Caco-2 (cell line): ENCODE data around the gene USP24. TPM values are rescaled to one million over a fixed set of nuclear protein-coding genes. Genes with fewer than 3 reads are reported as not detected.

Source experiments
- BruUV-seq: library from RNA; stranded (reverse); fragments of 400-500 nt; replicated peaks from 2 replicates; lab custom pipeline; 2021; lab: Mats Ljungman, UMichigan
- CTCF ChIA-PET: fragments of 300-600 bp; sonication (Branson Sonifier 250); formaldehyde crosslinking; loops from one replicate; lab custom pipeline; 2022; ENCODE audit warnings: antibody characterized with exemption; lab: Charles Lee
- POLR2A ChIA-PET: fragments of 300-600 bp; sonication (Branson Sonifier 250); formaldehyde crosslinking; loops from one replicate; lab custom pipeline; 2022; ENCODE audit warnings: antibody characterized with exemption; lab: Charles Lee
- DNase-seq, 2 experiments: peaks; one replicate each; pipeline versions ENCODE4 v3.0.0 to v3.0.0-alpha.2; 2020 to 2022
- H3K27me3 ChIP-seq: replicated peaks from 2 replicates; pipeline ENCODE4 v1.6.0; 2011; ENCODE audit warnings: low read length; ENCODE audit not compliant: control insufficient read depth, insufficient read depth
- H3K36me3 ChIP-seq: 2 replicates; pipeline ENCODE4 v1.5.1; 2011; ENCODE audit warnings: low read length; ENCODE audit not compliant: control insufficient read depth, insufficient read depth
- H3K4me1 ChIP-seq: fragments of 250-450 bp; sonication (Bioruptor Pico); 2 replicates; pipeline ENCODE4 v1.5.1; 2020; ENCODE audit warnings: mild to moderate bottlenecking
- H3K4me3 ChIP-seq: 2 replicates; pipeline ENCODE4 v1.5.1; 2011; ENCODE audit warnings: low read depth, mild to moderate bottlenecking, control low read depth, low read length
- H3K9me3 ChIP-seq: fragments of 250-450 bp; sonication (Bioruptor Pico); 2 replicates; pipeline ENCODE4 v1.5.1; 2020; ENCODE audit warnings: mild to moderate bottlenecking, moderate library complexity
- H3K27ac Mint-ChIP-seq: one replicate; pipeline ENCODE4 v1.8.0; 2022; ENCODE audit warnings: mixed read lengths; ENCODE audit not compliant: unreplicated experiment
- H3K27me3 Mint-ChIP-seq: one replicate; pipeline ENCODE4 v1.8.0; 2022; ENCODE audit warnings: mixed read lengths; ENCODE audit not compliant: insufficient read depth, unreplicated experiment
- H3K36me3 Mint-ChIP-seq: one replicate; pipeline ENCODE4 v1.8.0; 2022; ENCODE audit warnings: mild to moderate bottlenecking, mixed read lengths; ENCODE audit not compliant: insufficient read depth, unreplicated experiment
- H3K4me1 Mint-ChIP-seq: one replicate; pipeline ENCODE4 v1.8.0; 2022; ENCODE audit warnings: low read depth, mixed read lengths; ENCODE audit not compliant: unreplicated experiment
- H3K4me3 Mint-ChIP-seq: one replicate; pipeline ENCODE4 v1.8.0; 2022; ENCODE audit warnings: mild to moderate bottlenecking, moderate library complexity, mixed read lengths; ENCODE audit not compliant: unreplicated experiment
- H3K9me3 Mint-ChIP-seq: one replicate; pipeline ENCODE4 v1.8.0; 2022; ENCODE audit warnings: mixed read lengths; ENCODE audit not compliant: unreplicated experiment
- intact Hi-C: fragments of 100-400 bp; cut with micrococcal nuclease; formaldehyde crosslinking; loops from one replicate; pipeline ENCODE4 v1.10.0; 2022; ENCODE audit not compliant: unreplicated experiment
- total RNA-seq: library from RNA; stranded (reverse); gene quantifications from 2 replicates; pipeline ENCODE4 v1.2.3, GENCODE V29; 2022
- TF ChIP-seq, protein P1 (sequence below), 2 experiments: fragments of 200-600 bp in 1 of 2; IDR thresholded peaks; 1 replicate in 1 of 2; 2 replicates in 1 of 2; pipeline versions ENCODE4 v1.5.1 to v1.8.0; 2011 to 2022; ENCODE audit warnings: antibody characterized with exemption in 1 of 2, control low read depth in 1 of 2, inconsistent platforms in 1 of 2, low read depth in 1 of 2, low read length in 1 of 2, mild to moderate bottlenecking in 1 of 2, moderate library complexity in 1 of 2; ENCODE audit not compliant: insufficient read depth in 1 of 2, severe bottlenecking in 1 of 2, unreplicated experiment in 1 of 2

Gene USP24
- total RNA-seq, 1 experiment from 2014 or later, result 34.7 TPM

DNA sequence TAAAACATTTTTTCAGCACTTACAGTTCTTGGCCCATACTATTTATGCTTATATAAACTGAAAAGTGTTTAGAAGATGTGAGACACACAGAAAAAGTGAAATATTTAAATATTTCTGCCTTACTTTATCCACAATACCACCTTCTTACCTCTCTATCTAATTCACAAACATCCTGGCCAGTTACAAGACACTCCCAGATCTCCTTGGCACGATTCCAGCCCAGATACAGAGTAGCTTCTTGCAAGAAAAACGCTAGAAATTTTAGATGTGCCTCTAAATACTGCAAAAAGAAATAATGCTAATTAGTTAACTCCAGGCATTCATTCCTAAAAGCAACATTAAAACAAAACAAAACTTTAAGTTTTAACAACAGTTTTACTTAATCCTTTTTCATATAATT is 68.4 kb downstream of the USP24 start:
- DNase-seq, result no peak
- Histone ChIP-seq H3K4me3 (no peak overlapping the region), H3K36me3 (no peaks in the 10 kb centered on the region), H3K4me1 (no peaks in the 10 kb centered on the region), H3K9me3 (no peaks in the 10 kb centered on the region), H3K27me3 (no peaks in the 10 kb centered on the region)
- ChIA-PET POLR2A (no interaction called here), CTCF (no interaction called here)
- BruUV-seq, result no TSS peak
- Mint-ChIP-seq H3K27ac (no peak overlapping the region), H3K4me3 (no peak overlapping the region), H3K9me3 (no peaks in the 10 kb centered on the region), H3K27me3 (no peaks in the 10 kb centered on the region), H3K36me3 (peaks cover 23% of the 10 kb centered on the region), H3K4me1 (no peaks in the 10 kb centered on the region)
- intact Hi-C loops, result no loop called here
- TF ChIP-seq, protein P1, sequence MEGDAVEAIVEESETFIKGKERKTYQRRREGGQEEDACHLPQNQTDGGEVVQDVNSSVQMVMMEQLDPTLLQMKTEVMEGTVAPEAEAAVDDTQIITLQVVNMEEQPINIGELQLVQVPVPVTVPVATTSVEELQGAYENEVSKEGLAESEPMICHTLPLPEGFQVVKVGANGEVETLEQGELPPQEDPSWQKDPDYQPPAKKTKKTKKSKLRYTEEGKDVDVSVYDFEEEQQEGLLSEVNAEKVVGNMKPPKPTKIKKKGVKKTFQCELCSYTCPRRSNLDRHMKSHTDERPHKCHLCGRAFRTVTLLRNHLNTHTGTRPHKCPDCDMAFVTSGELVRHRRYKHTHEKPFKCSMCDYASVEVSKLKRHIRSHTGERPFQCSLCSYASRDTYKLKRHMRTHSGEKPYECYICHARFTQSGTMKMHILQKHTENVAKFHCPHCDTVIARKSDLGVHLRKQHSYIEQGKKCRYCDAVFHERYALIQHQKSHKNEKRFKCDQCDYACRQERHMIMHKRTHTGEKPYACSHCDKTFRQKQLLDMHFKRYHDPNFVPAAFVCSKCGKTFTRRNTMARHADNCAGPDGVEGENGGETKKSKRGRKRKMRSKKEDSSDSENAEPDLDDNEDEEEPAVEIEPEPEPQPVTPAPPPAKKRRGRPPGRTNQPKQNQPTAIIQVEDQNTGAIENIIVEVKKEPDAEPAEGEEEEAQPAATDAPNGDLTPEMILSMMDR (IDR thresholded peaks at IDR 0.05; ENCODE audit: insufficient read depth in 1 of 2, low read depth in 1 of 2, low read length in 1 of 2, severe bottlenecking in 1 of 2, unreplicated experiment in 1 of 2), result no peak

DNA sequence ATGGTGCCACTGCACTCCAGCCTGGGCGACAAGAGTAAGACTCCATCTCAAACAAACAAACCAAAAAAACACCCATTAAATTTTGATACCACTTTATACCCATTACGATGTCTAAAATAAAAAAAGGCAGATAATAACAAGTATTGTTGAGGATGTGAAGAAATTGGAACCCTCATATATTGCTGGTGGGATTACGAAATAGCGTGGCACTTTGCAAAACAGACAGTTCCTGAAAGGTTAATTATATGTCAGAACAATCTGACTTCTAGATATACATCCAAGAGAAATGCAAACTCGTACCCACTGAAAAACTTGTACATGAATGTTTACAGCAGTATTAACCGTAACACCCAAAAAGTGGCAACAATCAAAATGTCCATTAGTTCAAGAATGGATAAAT is 70.3 kb downstream of the USP24 start:
- Mint-ChIP-seq H3K27me3 (no peaks in the 10 kb centered on the region), H3K4me3 (no peak overlapping the region), H3K36me3 (peaks cover 27% of the 10 kb centered on the region), H3K4me1 (no peaks in the 10 kb centered on the region), H3K9me3 (no peaks in the 10 kb centered on the region), H3K27ac (no peak overlapping the region)
- POLR2A ChIA-PET, result no interaction called here
- intact Hi-C loops, result no loop called here
- no TSS peak for BruUV-seq
- Histone ChIP-seq H3K27me3 (no peaks in the 10 kb centered on the region), H3K4me3 (no peak overlapping the region), H3K9me3 (no peaks in the 10 kb centered on the region), H3K4me1 (no peaks in the 10 kb centered on the region), H3K36me3 (no peaks in the 10 kb centered on the region)
- DNase-seq, result no peak
- TF ChIP-seq, protein P1 (IDR thresholded peaks at IDR 0.05; ENCODE audit: insufficient read depth in 1 of 2, low read depth in 1 of 2, low read length in 1 of 2, severe bottlenecking in 1 of 2, unreplicated experiment in 1 of 2), result no peak
- CTCF ChIA-PET, result no interaction called here

DNA sequence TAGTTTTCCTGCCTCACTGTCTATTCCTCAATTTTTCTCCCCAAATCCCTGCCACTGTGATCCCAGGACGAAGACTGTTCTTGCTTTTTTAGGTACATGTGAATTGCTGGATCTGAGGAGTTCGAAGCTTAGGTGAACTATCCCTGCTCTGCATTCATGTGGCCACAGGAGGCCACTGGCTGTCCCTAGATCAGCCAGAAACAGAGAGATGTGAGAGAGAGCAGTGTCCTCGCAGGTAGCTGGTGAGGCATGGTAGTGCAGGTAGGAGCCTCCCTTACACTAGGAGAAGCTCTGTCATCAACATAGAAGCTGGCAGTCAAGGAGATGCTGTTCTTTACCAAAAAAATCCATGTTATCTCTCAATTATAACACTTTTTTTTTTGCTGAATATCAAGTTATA is 71.5 kb downstream of the USP24 start:
- intact Hi-C loops, result no loop called here
- Histone ChIP-seq H3K9me3 (no peaks in the 10 kb centered on the region), H3K4me1 (no peaks in the 10 kb centered on the region), H3K27me3 (no peaks in the 10 kb centered on the region), H3K4me3 (no peak overlapping the region), H3K36me3 (no peaks in the 10 kb centered on the region)
- ChIA-PET POLR2A (no interaction called here), CTCF (interaction anchor here (0.6 to 1.6 kb wide), 9 partner anchors 10 to 555 kb away, joined by 3 to 20 read pairs (median 3); partner anchors contain the start of gene USP24)
- Mint-ChIP-seq H3K9me3 (no peaks in the 10 kb centered on the region), H3K36me3 (peaks cover 31% of the 10 kb centered on the region), H3K4me3 (no peak overlapping the region), H3K27ac (no peak overlapping the region), H3K27me3 (no peaks in the 10 kb centered on the region), H3K4me1 (no peaks in the 10 kb centered on the region)
- TF ChIP-seq, protein P1 (IDR thresholded peaks at IDR 0.05; ENCODE audit: insufficient read depth in 1 of 2, low read depth in 1 of 2, low read length in 1 of 2, severe bottlenecking in 1 of 2, unreplicated experiment in 1 of 2), result peak; percentile 39 to 49
- peak; percentile 59 to 62 for DNase-seq
- no TSS peak for BruUV-seq
